Measurements from ENCODE around the gene ARL5C. TPM values are rescaled to one million over a fixed set of nuclear protein-coding genes. Genes with fewer than 3 reads are reported as not detected.

The ARL5C gene
- polyA plus RNA-seq, 1 donor (not counting 4 experiments of a cell fraction or from before 2014, with no cell fraction given): not detected

- no peak for FAIRE-seq
These were observed 11.3 kb upstream of the ARL5C start for GRCh38 chr17:39177256-39177655.

GRCh38 chr17:39175695-39176093 is 9.7 kb upstream of the ARL5C start:
- peaks cover 7% of the 10 kb centered on the region for H3K4me1 ChIP-seq (ENCODE audit: control insufficient read depth, extremely low read depth, insufficient read depth, low read length)
- peaks cover 3% of the 10 kb centered on the region for H4K20me1 ChIP-seq (ENCODE audit: control insufficient read depth, extremely low read depth, insufficient read depth, low read length)
- TF ChIP-seq CTCF (optimal IDR thresholded peaks at IDR 0.05 in 1 of 3, IDR thresholded peaks at IDR 0.05 in 1 of 3, conservative IDR thresholded peaks at IDR 0.05 in 1 of 3; ENCODE audit: extremely low read depth in 1 of 3, insufficient read depth in 2 of 3, low read length in 3 of 3): no peak
- TF ChIP-seq EZH2 (IDR thresholded peaks at IDR 0.05; ENCODE audit: low read length): no peak
- peaks cover 15 to 18% of the 10 kb centered on the region in 2 experiments for H3K36me3 ChIP-seq (ENCODE audit: control insufficient read depth in 2 of 2, extremely low read depth in 1 of 2, insufficient read depth in 2 of 2, low read length in 2 of 2)
- no peak overlapping the region for H3K27ac ChIP-seq (ENCODE audit: control insufficient read depth, insufficient read depth, low read length)
- no peaks in the 10 kb centered on the region for H3K9me3 ChIP-seq (ENCODE audit: control insufficient read depth, low read depth, low read length)
- no peaks in the 10 kb centered on the region for H3K79me2 ChIP-seq (ENCODE audit: control insufficient read depth, insufficient read depth, low read length)
- dilution Hi-C loops (cut with MboI; ENCODE audit: extremely low pct_ligation_motif_present, low sequenced_read_pairs): no loop called here
- no peak overlapping the region for H3K4me3 ChIP-seq (ENCODE audit: control insufficient read depth in 2 of 3, extremely low read depth in 1 of 3, insufficient read depth in 2 of 3, low read depth in 1 of 3, low read length in 3 of 3)
- DNase-seq (ENCODE audit: low read depth, low spot score): no peak
- no peaks in the 10 kb centered on the region for H3K27me3 ChIP-seq (ENCODE audit: control insufficient read depth, extremely low read depth, insufficient read depth, low read length)
- no peaks in the 10 kb centered on the region for H3K9me1 ChIP-seq (ENCODE audit: control insufficient read depth, extremely low read depth, insufficient read depth, low read length)
- H3K4me2 ChIP-seq (ENCODE audit: control insufficient read depth, extremely low read depth, insufficient read depth, low read depth, low read length): no peak overlapping the region
- no peak overlapping the region for H2AFZ ChIP-seq (ENCODE audit: control insufficient read depth, low read length)
- FAIRE-seq: no peak
- H3K9ac ChIP-seq (ENCODE audit: control insufficient read depth, extremely low read depth, insufficient read depth, low read length): no peak overlapping the region

More at GRCh38 chr17:39177256-39177655, 11.3 kb upstream of the ARL5C start:
- DNase-seq (ENCODE audit: low read depth, low spot score): no peak
- Histone ChIP-seq H2AFZ (ENCODE audit: control insufficient read depth, low read length) (no peak overlapping the region), H3K36me3 (ENCODE audit: control insufficient read depth in 2 of 2, extremely low read depth in 1 of 2, insufficient read depth in 2 of 2, low read length in 2 of 2) (peaks cover 18 to 21% of the 10 kb centered on the region in 2 experiments), H4K20me1 (ENCODE audit: control insufficient read depth, extremely low read depth, insufficient read depth, low read length) (peaks cover 3% of the 10 kb centered on the region), H3K9ac (ENCODE audit: control insufficient read depth, extremely low read depth, insufficient read depth, low read length) (no peak overlapping the region), H3K4me3 (ENCODE audit: control insufficient read depth in 2 of 3, extremely low read depth in 1 of 3, insufficient read depth in 2 of 3, low read depth in 1 of 3, low read length in 3 of 3) (no peak overlapping the region), H3K27me3 (ENCODE audit: control insufficient read depth, extremely low read depth, insufficient read depth, low read length) (no peaks in the 10 kb centered on the region), H3K9me3 (ENCODE audit: control insufficient read depth, low read depth, low read length) (no peaks in the 10 kb centered on the region), H3K9me1 (ENCODE audit: control insufficient read depth, extremely low read depth, insufficient read depth, low read length) (no peaks in the 10 kb centered on the region), H3K79me2 (ENCODE audit: control insufficient read depth, insufficient read depth, low read length) (no peaks in the 10 kb centered on the region), H3K4me1 (ENCODE audit: control insufficient read depth, extremely low read depth, insufficient read depth, low read length) (peaks cover 7% of the 10 kb centered on the region), H3K27ac (ENCODE audit: control insufficient read depth, insufficient read depth, low read length) (no peak overlapping the region), H3K4me2 (ENCODE audit: control insufficient read depth, extremely low read depth, insufficient read depth, low read depth, low read length) (no peak overlapping the region)
- TF ChIP-seq EZH2 (IDR thresholded peaks at IDR 0.05; ENCODE audit: low read length): no peak
- TF ChIP-seq CTCF (optimal IDR thresholded peaks at IDR 0.05 in 1 of 3, IDR thresholded peaks at IDR 0.05 in 1 of 3, conservative IDR thresholded peaks at IDR 0.05 in 1 of 3; ENCODE audit: extremely low read depth in 1 of 3, insufficient read depth in 2 of 3, low read length in 3 of 3): no peak
- dilution Hi-C loops (cut with MboI; ENCODE audit: extremely low pct_ligation_motif_present, low sequenced_read_pairs): no loop called here
